B cell (primary cell): ENCODE data around the gene TPSG1. TPM values are rescaled to one million over a fixed set of nuclear protein-coding genes. Genes with fewer than 3 reads are reported as not detected.
"Not testable (repeated sequence)": the region's sequence is repeated elsewhere in the genome, so short reads cannot be mapped to it uniquely, and the experiment has no call there.

ENCODE experiments used
- ATAC-seq: fragments of 200-7000 bp; cut with Tn5 transposase; one replicate; pipeline ENCODE4 v1.10.0; 2021; ENCODE audit warnings: low read depth, mild to moderate bottlenecking, moderate number of reproducible peaks, moderate library complexity
- CTCF ChIA-PET: fragments of 350-600 bp; sonication (Branson Sonifier 250); formaldehyde crosslinking; loops from one replicate; lab custom pipeline; 2021; ENCODE audit warnings: antibody characterized with exemption, inconsistent platforms; lab: Charles Lee
- POLR2A ChIA-PET: fragments of 350-600 bp; sonication (Branson Sonifier 250); formaldehyde crosslinking; loops from one replicate; lab custom pipeline; 2021; ENCODE audit warnings: antibody characterized with exemption; lab: Charles Lee
- DNase-seq: peaks from one replicate; pipeline ENCODE4 v3.0.0; 2013
- H2AFZ ChIP-seq: 2 replicates; pipeline ENCODE4 v1.6.1; 2012; ENCODE audit warnings: mild to moderate bottlenecking, low read depth, low read length; ENCODE audit not compliant: insufficient read depth, poor library complexity, severe bottlenecking
- H3K27ac ChIP-seq, 2 donors: 1 replicate in 1 of 2; 2 replicates in 1 of 2; pipeline ENCODE4 v1.5.1; 2012 to 2013; ENCODE audit warnings: low read length in 2 of 2, mild to moderate bottlenecking in 2 of 2, moderate library complexity in 1 of 2
- H3K27me3 ChIP-seq, 4 experiments: fragments of 200-600 bp in 1 of 4; sonication (generic) in 1 of 4; replicated peaks in 1 of 4; 1 replicate in 2 of 4; 2 replicates in 2 of 4; pipeline versions ENCODE4 v1.6.1 to v1.7.0; 2013 to 2016; ENCODE audit warnings: low read length in 3 of 4, mild to moderate bottlenecking in 2 of 4, mixed read lengths in 1 of 4, moderate library complexity in 1 of 4; ENCODE audit not compliant: insufficient read depth in 4 of 4, control insufficient read depth in 3 of 4; ENCODE audit errors: control extremely low read depth in 1 of 4
- H3K36me3 ChIP-seq, 2 experiments: replicated peaks in 1 of 2; 1 replicate in 1 of 2; 2 replicates in 1 of 2; pipeline versions ENCODE4 v1.6.1 to v1.7.1; 2013; ENCODE audit warnings: low read length in 1 of 2; ENCODE audit not compliant: insufficient read depth in 2 of 2, control insufficient read depth in 1 of 2; ENCODE audit errors: control extremely low read depth in 1 of 2, extremely low read depth in 1 of 2
- H3K4me1 ChIP-seq, 2 donors: fragments of 200-600 bp in 1 of 2; sonication (generic) in 1 of 2; 1 replicate in 1 of 2; 2 replicates in 1 of 2; pipeline versions ENCODE4 v1.5.1 to v1.6.1; 2013 to 2017; ENCODE audit warnings: low read length in 2 of 2; ENCODE audit not compliant: control insufficient read depth in 2 of 2, insufficient read depth in 2 of 2
- H3K4me2 ChIP-seq: replicated peaks from 2 replicates; pipeline ENCODE3; 2012; ENCODE audit warnings: mild to moderate bottlenecking, low read depth, low read length; ENCODE audit not compliant: poor library complexity, severe bottlenecking
- H3K4me3 ChIP-seq, 5 experiments: fragments of 200-600 bp in 1 of 5; sonication (generic) in 1 of 5; 1 replicate in 3 of 5; 2 replicates in 2 of 5; pipeline versions ENCODE4 v1.5.1 to v1.7.0; 2011 to 2016; ENCODE audit warnings: low read length in 4 of 5, mild to moderate bottlenecking in 4 of 5, low read depth in 2 of 5, control low read depth in 1 of 5, moderate library complexity in 1 of 5; ENCODE audit not compliant: insufficient read depth in 1 of 5; ENCODE audit errors: control extremely low read depth in 1 of 5, extremely low read depth in 1 of 5
- H3K79me2 ChIP-seq: fragments of 200-600 bp; sonication (generic); one replicate; pipeline ENCODE4 v1.6.0; 2016; ENCODE audit warnings: low read length; ENCODE audit not compliant: control insufficient read depth, insufficient read depth
- H3K9ac ChIP-seq: fragments of 200-600 bp; sonication (generic); 2 replicates; pipeline ENCODE4 v1.6.1; 2017; ENCODE audit warnings: mild to moderate bottlenecking, low read length, moderate library complexity
- H3K9me3 ChIP-seq, 3 donors: one replicate each; pipeline versions ENCODE4 v1.6.1 to v1.7.1; 2013; ENCODE audit warnings: low read length in 2 of 3; ENCODE audit not compliant: control insufficient read depth in 2 of 3, insufficient read depth in 1 of 3; ENCODE audit errors: control extremely low read depth in 1 of 3
- H4K20me1 ChIP-seq: 2 replicates; pipeline ENCODE4 v1.6.0; 2012; ENCODE audit warnings: mild to moderate bottlenecking, low read length; ENCODE audit not compliant: insufficient read depth, control insufficient read depth, poor library complexity, severe bottlenecking
- H3K27ac Mint-ChIP-seq: one replicate; pipeline ENCODE4 v1.8.0; 2021; ENCODE audit warnings: mixed read lengths
- H3K27me3 Mint-ChIP-seq: one replicate; pipeline ENCODE4 v1.8.0; 2021; ENCODE audit warnings: mixed read lengths
- H3K4me1 Mint-ChIP-seq: one replicate; pipeline ENCODE4 v1.8.0; 2021; ENCODE audit warnings: mixed read lengths
- H3K4me3 Mint-ChIP-seq: one replicate; pipeline ENCODE4 v1.8.0; 2021; ENCODE audit warnings: mixed read lengths
- H3K9me3 Mint-ChIP-seq: one replicate; pipeline ENCODE4 v1.8.0; 2022; ENCODE audit warnings: mixed read lengths; ENCODE audit not compliant: insufficient read depth
- WGBS: methylation state at CpG from one replicate; pipeline ENCODE4 v1.1.5; 2013; ENCODE audit warnings: missing lambda C conversion rate; ENCODE audit not compliant: insufficient coverage; 5-methylcytosine and 5-hydroxymethylcytosine counted together
- intact Hi-C: fragments of 100-400 bp; cut with micrococcal nuclease; formaldehyde crosslinking; loops from one replicate; pipeline ENCODE4 v1.10.0; 2022
- polyA plus RNA-seq: library from polyadenylated mRNA; depleted of rRNA; stranded (reverse); fragments of >200 nt; gene quantifications from 2 replicates; pipeline ENCODE4 v1.2.3, GENCODE V29; 2012
- total RNA-seq, 2 donors: library from RNA; stranded (reverse); fragments of 120-200 nt in 1 of 2; gene quantifications; 1 replicate in 1 of 2; 2 replicates in 1 of 2; pipeline versions ENCODE4 v1.2.3 to v1.2.4, GENCODE V29; 2013 to 2022

TPSG1 gene
- total and polyA plus RNA-seq, 2 donors (not counting 1 experiment from before 2014, with no cell fraction given) = not detected

- H3K27me3 Mint-ChIP-seq, H3K27ac ChIP-seq, POLR2A ChIA-PET, H3K79me2 ChIP-seq, H3K36me3 ChIP-seq, H3K4me2 ChIP-seq, H4K20me1 ChIP-seq, H3K9me3 ChIP-seq, ATAC-seq, H3K9ac ChIP-seq, intact Hi-C loops, H3K9me3 Mint-ChIP-seq, H3K27ac Mint-ChIP-seq, H3K4me1 Mint-ChIP-seq, H3K27me3 ChIP-seq, DNase-seq, H3K4me3 Mint-ChIP-seq, CTCF ChIA-PET, H3K4me3 ChIP-seq, H3K4me1 ChIP-seq, H2AFZ ChIP-seq: not testable (repeated sequence)
- WGBS = 73% methylated on average over 4 of the region's 7 CpGs
Measured at GRCh38 chr16:1228227-1228626, 3.2 kb upstream of the TPSG1 start.

- H3K4me2 ChIP-seq, POLR2A ChIA-PET, H3K79me2 ChIP-seq, H3K27me3 ChIP-seq, CTCF ChIA-PET, ATAC-seq, H3K4me3 Mint-ChIP-seq, H3K9me3 ChIP-seq, H2AFZ ChIP-seq, H3K27ac ChIP-seq, H3K9ac ChIP-seq, H3K27ac Mint-ChIP-seq, H3K27me3 Mint-ChIP-seq, H4K20me1 ChIP-seq, H3K4me1 ChIP-seq, intact Hi-C loops, H3K4me1 Mint-ChIP-seq, H3K4me3 ChIP-seq, DNase-seq, H3K9me3 Mint-ChIP-seq, H3K36me3 ChIP-seq: not testable (repeated sequence)
- 70% methylated on average over 12 of the region's 14 CpGs for WGBS
Measured at GRCh38 chr16:1226692-1227091, 1.6 kb upstream of the TPSG1 start.

GRCh38 chr16:1225728-1226311 lies 752 bp upstream of the TPSG1 start:
- ATAC-seq, H3K27me3 ChIP-seq, POLR2A ChIA-PET, H3K27ac Mint-ChIP-seq, H3K9me3 ChIP-seq, H4K20me1 ChIP-seq, CTCF ChIA-PET, H3K4me2 ChIP-seq, H3K4me1 Mint-ChIP-seq, H3K27ac ChIP-seq, H3K4me3 Mint-ChIP-seq, H3K9ac ChIP-seq, H2AFZ ChIP-seq, DNase-seq, H3K27me3 Mint-ChIP-seq, H3K9me3 Mint-ChIP-seq, H3K36me3 ChIP-seq, H3K79me2 ChIP-seq, H3K4me1 ChIP-seq, H3K4me3 ChIP-seq, intact Hi-C loops: not testable (repeated sequence)
- WGBS = 76% methylated on average over 19 of the region's 24 CpGs
